T-helper 17 cell (primary cell): ENCODE data around the gene AP3S1. TPM values are rescaled to one million over a fixed set of nuclear protein-coding genes. Genes with fewer than 3 reads are reported as not detected.
"Not testable (repeated sequence)": the region's sequence is repeated elsewhere in the genome, so short reads cannot be mapped to it uniquely, and the experiment has no call there.

Experiments
- ATAC-seq: fragments of 150-1000 bp; cut with Tn5 transposase; 2 replicates; pipeline ENCODE4 v1.10.0; 2021; ENCODE audit warnings: mild to moderate bottlenecking, moderate library complexity
- DNase-seq, 3 donors: peaks; one replicate each; pipeline versions ENCODE4 v3.0.0 to v3.0.0-alpha.2; 2020 to 2021
- H3K9me3 ChIP-seq: one replicate; pipeline ENCODE4 v1.7.0; 2013; ENCODE audit warnings: low read length, mild to moderate bottlenecking; ENCODE audit not compliant: control insufficient read depth, poor library complexity, severe bottlenecking
- H3K27ac Mint-ChIP-seq: one replicate; pipeline ENCODE4 v1.8.0; 2022; ENCODE audit warnings: mild to moderate bottlenecking, moderate library complexity, mixed read lengths
- H3K27me3 Mint-ChIP-seq: one replicate; pipeline ENCODE4 v1.8.0; 2022; ENCODE audit warnings: mixed read lengths
- H3K36me3 Mint-ChIP-seq: one replicate; pipeline ENCODE4 v1.8.0; 2022; ENCODE audit warnings: low read depth, mixed read lengths
- H3K4me1 Mint-ChIP-seq: one replicate; pipeline ENCODE4 v1.8.0; 2022; ENCODE audit warnings: mild to moderate bottlenecking, mixed read lengths
- H3K4me3 Mint-ChIP-seq: one replicate; pipeline ENCODE4 v1.8.0; 2022; ENCODE audit warnings: mild to moderate bottlenecking, moderate library complexity, mixed read lengths
- total RNA-seq, 4 donors: library from RNA in 2 of 4; stranded (reverse) in 2 of 4; gene quantifications; one replicate each; pipeline ENCODE4 v1.2.3 and lab custom pipeline; 2022 to 2026

Gene AP3S1
- total RNA-seq (10 to 100 TPM; 44.5 to 45.0 TPM), total RNA-seq (lab: John Stamatoyannopoulos, UW) (24.3 to 36.5 reads per million in 2 donors)

DNA sequence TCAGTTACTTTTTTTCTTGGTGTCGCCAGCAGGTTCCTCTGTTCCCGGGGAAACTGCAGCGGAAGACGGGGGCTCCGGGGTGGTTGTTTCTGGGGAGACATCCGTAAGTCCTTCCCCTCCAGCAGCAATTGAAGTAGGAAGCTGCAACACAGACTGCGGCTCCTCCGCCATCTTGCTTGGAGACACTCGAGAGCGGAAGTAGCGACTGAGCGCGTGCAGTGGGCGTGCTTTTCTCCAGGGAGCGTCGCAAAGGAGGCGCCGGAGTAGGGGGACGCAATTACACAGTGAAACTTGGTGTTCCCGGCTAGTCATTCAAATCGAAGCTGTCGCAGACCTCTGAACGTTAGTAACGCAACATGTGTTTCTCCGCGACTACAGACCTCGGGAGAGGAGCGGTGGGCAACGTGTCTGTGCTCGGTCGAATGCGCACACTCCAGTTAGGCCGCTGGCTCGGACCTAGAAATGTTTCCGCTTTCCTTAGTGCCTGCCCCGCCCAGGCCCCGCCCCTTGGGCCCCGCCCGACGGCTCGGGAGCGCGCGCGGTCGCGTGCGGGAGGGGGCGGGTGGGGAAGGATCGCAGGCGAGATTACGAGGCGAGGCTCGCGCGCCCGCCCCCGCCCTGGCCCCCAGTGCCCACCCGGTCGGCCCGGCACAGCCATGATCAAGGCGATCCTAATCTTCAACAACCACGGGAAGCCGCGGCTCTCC, at the start of gene AP3S1, which contains the start of gene ATG12:
AP3S1 (plus strand) TSS at position 554 of the 707 bp plus-strand sequence; CDS start at position 657, 103 bp downstream.
ATG12 (minus strand) TSS at position 184 of the 707 bp plus-strand sequence; CDS start at position 171, 13 bp downstream.
- no peaks in the 10 kb centered on the region for H3K36me3 Mint-ChIP-seq
- H3K27ac Mint-ChIP-seq, result peak within 1 kb of the TSS; percentile 99
- DNase-seq (peak; percentile 83 to 87 (median 87)), ATAC-seq (peak; percentile 90)
- H3K4me3 Mint-ChIP-seq, result peak within 1 kb of the TSS; percentile 98
- no peaks in the 10 kb centered on the region for H3K9me3 ChIP-seq
- H3K27me3 Mint-ChIP-seq, result no peaks in the 10 kb centered on the region
- peaks cover 32% of the 10 kb centered on the region for H3K4me1 Mint-ChIP-seq

DNA sequence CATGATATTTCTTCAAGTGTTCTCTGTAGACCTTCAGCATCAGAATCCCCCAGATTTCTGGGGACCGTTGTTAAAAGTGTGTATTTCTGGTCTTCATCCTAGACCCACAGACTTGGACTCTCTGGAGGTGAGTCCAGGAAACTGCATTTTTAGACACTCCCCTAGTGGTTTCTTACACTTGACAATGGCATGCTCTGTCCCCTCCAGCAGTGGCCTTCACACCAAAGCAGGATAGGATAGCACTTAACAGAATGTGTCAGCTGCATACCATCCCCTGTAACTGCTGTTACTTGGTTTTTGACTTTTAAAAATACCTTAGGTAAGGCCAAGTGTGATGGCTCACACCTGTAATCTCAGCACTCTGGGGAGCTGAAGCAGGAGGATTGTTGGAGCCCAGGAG, 46.0 kb upstream of the AP3S1 start:
- H3K4me3 Mint-ChIP-seq, result no peak overlapping the region
- H3K36me3 Mint-ChIP-seq, result peaks cover 4% of the 10 kb centered on the region
- DNase-seq (no peak), ATAC-seq (no peak)
- no peak overlapping the region for H3K27ac Mint-ChIP-seq
- no peaks in the 10 kb centered on the region for H3K9me3 ChIP-seq
- H3K27me3 Mint-ChIP-seq, result peaks cover 61% of the 10 kb centered on the region
- no peaks in the 10 kb centered on the region for H3K4me1 Mint-ChIP-seq

DNA sequence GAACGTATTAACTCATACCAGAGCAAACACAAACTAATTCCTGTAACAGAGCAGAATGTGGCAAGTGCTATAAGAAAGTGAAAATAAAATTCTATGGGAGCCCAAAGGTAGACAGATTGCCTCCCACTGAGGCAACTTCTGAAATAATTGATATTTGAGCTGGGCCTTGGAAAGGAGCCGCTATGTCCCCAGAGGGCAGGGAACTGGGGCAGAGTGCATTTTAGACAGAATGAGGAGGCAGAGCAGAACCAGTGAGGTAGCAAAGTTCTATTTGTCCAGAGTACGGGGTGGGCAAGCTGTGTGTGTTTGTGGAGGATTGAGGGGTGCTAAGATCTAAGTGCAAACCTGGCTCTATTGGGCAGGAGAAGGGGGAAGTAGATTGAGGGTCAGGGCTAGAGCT, 45.1 kb upstream of the AP3S1 start:
- no peaks in the 10 kb centered on the region for H3K4me1 Mint-ChIP-seq
- H3K27me3 Mint-ChIP-seq, result peaks cover 54% of the 10 kb centered on the region
- no peaks in the 10 kb centered on the region for H3K9me3 ChIP-seq
- H3K27ac Mint-ChIP-seq, result no peak overlapping the region
- ATAC-seq (no peak), DNase-seq (no peak)
- peaks cover 4% of the 10 kb centered on the region for H3K36me3 Mint-ChIP-seq
- no peak overlapping the region for H3K4me3 Mint-ChIP-seq

DNA sequence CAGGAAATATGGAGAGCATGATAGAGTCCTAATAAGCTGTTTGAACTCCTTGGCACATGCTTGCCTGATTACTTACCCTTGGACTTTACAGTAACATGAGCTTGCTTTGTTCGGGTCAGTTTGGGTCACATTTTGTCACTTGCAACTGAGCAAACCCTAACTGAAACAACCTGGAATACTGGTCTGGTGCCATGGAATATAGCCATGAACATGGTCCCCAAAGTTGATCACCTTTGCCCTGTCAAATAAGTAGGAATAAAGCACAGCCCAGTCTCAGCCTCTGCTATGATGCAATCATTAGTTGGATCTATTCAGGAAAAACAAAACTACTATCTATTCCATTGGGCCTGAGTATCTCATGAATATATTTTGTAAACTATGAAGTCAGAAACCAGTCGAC, 43.5 kb upstream of the AP3S1 start:
- H3K36me3 Mint-ChIP-seq, result no peaks in the 10 kb centered on the region
- no peak overlapping the region for H3K4me3 Mint-ChIP-seq
- DNase-seq (no peak), ATAC-seq (no peak)
- no peaks in the 10 kb centered on the region for H3K9me3 ChIP-seq
- H3K4me1 Mint-ChIP-seq, result no peaks in the 10 kb centered on the region
- H3K27me3 Mint-ChIP-seq, result peaks cover 55% of the 10 kb centered on the region
- H3K27ac Mint-ChIP-seq, result no peak overlapping the region

DNA sequence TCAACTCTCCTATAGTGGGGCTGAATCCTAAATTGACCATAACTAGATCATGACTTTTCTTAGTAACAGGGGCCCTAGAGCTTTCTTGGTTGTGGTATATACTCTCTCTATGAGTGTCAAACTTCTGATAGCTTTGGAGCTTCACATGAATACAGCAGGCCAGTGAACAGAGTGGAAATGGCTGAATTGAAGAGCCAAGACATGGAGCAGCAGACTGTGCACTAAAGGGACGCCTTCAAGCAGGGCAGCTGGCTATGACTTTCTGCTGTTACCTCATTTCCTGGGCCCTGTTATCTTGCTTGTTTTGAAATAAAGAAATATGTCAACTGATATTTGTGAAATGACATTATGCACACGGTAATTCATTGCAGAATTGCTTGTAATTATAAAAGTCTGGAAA, 41.6 kb upstream of the AP3S1 start:
- DNase-seq (no peak), ATAC-seq (no peak)
- Mint-ChIP-seq H3K27me3 (peaks cover 41% of the 10 kb centered on the region), H3K4me3 (no peak overlapping the region), H3K27ac (no peak overlapping the region), H3K4me1 (no peaks in the 10 kb centered on the region), H3K36me3 (no peaks in the 10 kb centered on the region)
- H3K9me3 ChIP-seq, result no peaks in the 10 kb centered on the region

DNA sequence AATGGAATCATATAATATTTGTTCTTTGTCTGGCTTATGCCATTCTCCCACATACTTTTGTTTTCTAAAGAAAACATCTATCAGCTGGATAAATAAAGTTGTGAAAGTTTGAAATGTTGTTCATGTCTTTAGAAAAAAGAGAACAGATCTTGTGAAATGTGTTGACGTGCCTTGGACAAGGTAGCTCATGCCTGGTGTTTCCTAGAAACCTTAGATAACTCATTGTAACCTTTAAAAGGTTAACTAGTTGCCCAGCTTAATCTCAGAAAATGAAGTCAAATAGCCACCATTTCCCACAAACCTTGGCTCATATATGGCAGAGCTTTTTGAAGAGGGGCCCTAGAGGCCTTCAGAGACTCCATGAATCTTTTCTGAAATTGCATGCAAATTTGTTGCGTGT, 40.6 kb upstream of the AP3S1 start:
- H3K4me3 Mint-ChIP-seq, result no peak overlapping the region
- H3K9me3 ChIP-seq, result no peaks in the 10 kb centered on the region
- ATAC-seq (no peak), DNase-seq (no peak)
- no peaks in the 10 kb centered on the region for H3K4me1 Mint-ChIP-seq
- H3K36me3 Mint-ChIP-seq, result no peaks in the 10 kb centered on the region
- peaks cover 41% of the 10 kb centered on the region for H3K27me3 Mint-ChIP-seq
- no peak overlapping the region for H3K27ac Mint-ChIP-seq

DNA sequence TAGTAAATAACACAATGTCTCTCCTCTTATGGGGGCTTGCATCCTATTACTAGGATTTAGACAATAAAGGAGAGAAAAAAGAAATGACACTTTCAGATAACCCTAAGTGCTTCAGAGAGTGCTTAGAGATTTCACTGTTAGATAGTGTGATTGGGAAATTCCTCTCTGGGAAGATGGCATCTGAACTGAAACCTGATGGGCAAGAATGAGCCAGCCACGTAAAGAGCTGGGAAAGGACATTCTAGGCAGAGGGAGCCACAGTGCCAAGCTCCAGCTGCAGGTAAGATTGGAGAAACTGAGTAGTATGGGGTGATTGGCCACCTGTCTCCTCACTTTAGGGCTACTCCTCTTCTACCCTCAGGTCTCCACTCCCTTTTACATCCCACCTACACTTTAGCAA, 39.8 kb upstream of the AP3S1 start:
- Mint-ChIP-seq H3K4me1 (no peaks in the 10 kb centered on the region), H3K36me3 (no peaks in the 10 kb centered on the region), H3K4me3 (no peak overlapping the region), H3K27me3 (peaks cover 36% of the 10 kb centered on the region), H3K27ac (no peak overlapping the region)
- ATAC-seq, result no peak
- no peak for DNase-seq
- H3K9me3 ChIP-seq, result no peaks in the 10 kb centered on the region

DNA sequence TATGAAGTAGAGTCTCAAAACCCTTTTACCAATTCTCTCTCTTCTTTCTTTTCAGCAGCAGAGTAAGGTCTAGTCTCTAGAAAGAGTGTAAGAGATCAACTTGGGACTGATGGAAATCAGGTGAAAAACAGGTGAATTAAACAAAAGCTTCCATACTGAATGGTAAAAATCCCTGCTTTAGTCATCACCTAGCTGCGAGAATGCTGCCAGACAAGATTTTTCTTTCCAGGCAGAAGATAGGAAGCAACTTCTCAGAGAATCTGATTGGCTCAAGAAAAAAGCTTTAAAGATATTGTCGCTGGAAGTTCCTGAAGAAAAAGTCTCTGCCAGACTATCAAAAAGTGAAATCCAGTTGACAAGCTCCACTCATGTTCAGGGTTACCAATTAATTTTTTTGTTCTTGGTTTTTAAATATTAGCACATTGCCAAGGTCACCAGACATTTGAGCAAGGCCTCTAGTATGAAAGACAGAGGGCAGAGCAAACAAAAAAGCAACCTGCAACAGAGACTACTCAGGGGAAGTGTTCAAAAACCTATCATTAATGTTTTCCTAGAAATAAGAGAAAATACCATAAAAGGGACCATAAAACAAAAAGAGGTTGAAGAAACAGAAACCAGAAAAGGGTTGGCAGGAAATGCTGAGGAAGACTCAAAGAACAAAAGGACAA, 34.6 kb upstream of the AP3S1 start:
- no peak overlapping the region for H3K27ac Mint-ChIP-seq
- peaks cover 24% of the 10 kb centered on the region for H3K27me3 Mint-ChIP-seq
- H3K4me1 Mint-ChIP-seq, result no peaks in the 10 kb centered on the region
- DNase-seq (no peak), ATAC-seq (no peak)
- H3K9me3 ChIP-seq, result no peaks in the 10 kb centered on the region
- no peaks in the 10 kb centered on the region for H3K36me3 Mint-ChIP-seq
- no peak overlapping the region for H3K4me3 Mint-ChIP-seq

DNA sequence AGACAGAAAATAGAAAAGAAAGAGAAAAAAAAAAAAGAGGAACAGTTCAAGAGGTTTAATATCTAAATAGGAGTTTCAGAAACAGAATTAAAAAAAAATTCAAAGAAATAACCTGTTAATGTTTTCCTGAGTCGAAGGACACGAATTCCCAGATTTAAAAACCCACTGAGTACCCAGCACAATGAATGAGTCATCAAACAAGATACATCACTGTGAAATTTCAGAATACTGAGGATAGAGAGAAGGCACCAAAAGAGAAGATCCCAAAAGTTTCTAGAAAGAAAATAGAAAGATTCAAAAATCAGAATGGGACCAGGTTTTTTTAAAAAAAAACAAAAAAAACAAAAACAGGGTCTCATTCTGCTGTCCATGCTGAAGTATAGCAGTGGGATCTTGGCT, 34.1 kb upstream of the AP3S1 start:
- ATAC-seq (no peak), DNase-seq (no peak)
- no peak overlapping the region for H3K27ac Mint-ChIP-seq
- H3K4me1 Mint-ChIP-seq, result no peaks in the 10 kb centered on the region
- no peak overlapping the region for H3K4me3 Mint-ChIP-seq
- H3K9me3 ChIP-seq, result no peaks in the 10 kb centered on the region
- H3K36me3 Mint-ChIP-seq, result no peaks in the 10 kb centered on the region
- peaks cover 25% of the 10 kb centered on the region for H3K27me3 Mint-ChIP-seq

DNA sequence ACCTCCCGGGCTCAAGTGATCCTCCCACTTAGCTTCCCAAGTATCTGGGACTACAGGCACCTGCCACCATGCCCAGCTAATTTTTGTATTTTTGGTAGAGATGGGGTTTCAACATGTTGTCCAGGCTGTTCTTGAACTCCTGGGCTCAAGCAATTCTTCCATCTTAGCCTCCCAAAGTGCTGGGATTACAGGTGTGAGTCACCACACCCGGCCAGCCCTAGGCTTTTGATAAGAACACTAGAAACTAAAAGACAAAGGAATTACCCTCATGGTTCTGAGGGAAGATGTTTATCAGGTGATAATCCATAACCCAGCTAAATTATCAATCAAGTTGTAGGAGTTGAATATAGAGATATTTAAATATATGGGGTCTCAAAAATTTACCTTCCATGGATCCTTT, 33.7 kb upstream of the AP3S1 start:
- not testable (repeated sequence) for H3K9me3 ChIP-seq, DNase-seq, H3K36me3 Mint-ChIP-seq, ATAC-seq, H3K27ac Mint-ChIP-seq, H3K4me1 Mint-ChIP-seq, H3K4me3 Mint-ChIP-seq
- H3K27me3 Mint-ChIP-seq, result peaks cover 24% of the 10 kb centered on the region

DNA sequence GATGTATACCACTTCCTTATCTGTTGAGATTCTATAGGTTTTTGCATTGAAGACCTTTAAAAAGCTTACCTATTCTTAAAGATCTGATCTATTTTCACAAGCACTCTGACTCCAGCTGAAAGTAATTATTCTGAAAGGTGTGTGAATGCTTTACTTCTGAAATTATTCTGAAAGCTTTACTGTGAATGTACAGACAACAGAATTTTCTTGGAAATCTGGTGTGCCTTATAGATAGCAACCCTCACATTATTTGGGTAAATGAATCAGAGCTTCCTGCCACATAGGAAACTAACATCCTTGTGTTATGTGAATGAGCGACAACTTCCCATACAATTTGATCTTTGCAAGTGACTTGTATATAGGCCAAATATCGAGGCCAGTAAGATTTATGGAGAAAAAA, 31.8 kb upstream of the AP3S1 start:
- peaks cover 40% of the 10 kb centered on the region for H3K27me3 Mint-ChIP-seq
- no peak overlapping the region for H3K27ac Mint-ChIP-seq
- no peak for ATAC-seq
- H3K4me3 Mint-ChIP-seq, result no peak overlapping the region
- no peaks in the 10 kb centered on the region for H3K36me3 Mint-ChIP-seq
- H3K9me3 ChIP-seq, result no peaks in the 10 kb centered on the region
- H3K4me1 Mint-ChIP-seq, result peaks cover under 1% of the 10 kb centered on the region
- DNase-seq, result no peak

DNA sequence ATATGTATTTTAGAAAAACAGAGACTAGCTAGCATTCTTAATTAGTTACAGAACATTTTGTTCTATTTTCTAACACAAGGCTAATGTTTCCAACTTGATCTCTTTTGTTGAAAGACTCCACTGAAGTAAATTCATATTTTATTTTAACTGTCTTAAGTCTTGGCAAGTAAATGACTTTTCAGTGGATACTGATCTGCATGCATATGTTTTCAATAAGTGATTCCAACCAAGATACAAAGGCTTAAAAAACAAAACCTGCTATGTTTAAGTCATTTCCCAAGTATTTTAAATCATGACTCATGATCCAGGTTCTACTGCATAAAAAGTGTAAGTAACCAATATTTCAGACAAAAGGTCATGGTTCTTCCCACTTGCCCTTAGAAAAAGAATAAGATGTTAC, 31.0 kb upstream of the AP3S1 start:
- H3K27me3 Mint-ChIP-seq, result peaks cover 48% of the 10 kb centered on the region
- H3K4me3 Mint-ChIP-seq, result no peak overlapping the region
- DNase-seq (no peak), ATAC-seq (no peak)
- H3K9me3 ChIP-seq, result no peaks in the 10 kb centered on the region
- H3K4me1 Mint-ChIP-seq, result peaks cover 6% of the 10 kb centered on the region
- H3K27ac Mint-ChIP-seq, result no peak overlapping the region
- peaks cover 3% of the 10 kb centered on the region for H3K36me3 Mint-ChIP-seq

DNA sequence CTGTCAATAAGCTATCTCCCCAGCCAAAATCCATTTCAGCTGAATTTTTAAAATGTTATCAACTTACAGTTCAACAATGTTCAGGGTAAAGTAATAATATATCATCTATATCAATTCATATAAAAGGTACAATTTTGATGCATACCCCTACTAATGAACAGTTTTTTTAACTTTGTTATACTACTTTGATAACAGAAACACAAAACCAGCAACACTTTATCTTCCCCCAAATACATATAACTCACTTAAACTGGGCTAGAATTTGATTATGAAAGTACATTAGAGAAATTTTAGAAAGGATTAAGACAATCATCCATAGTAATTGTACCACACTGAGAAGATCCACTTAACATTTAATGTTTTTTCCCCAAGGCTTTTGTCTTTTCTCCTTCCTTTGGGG, 30.3 kb upstream of the AP3S1 start:
- no peak for ATAC-seq
- Mint-ChIP-seq H3K36me3 (peaks cover 3% of the 10 kb centered on the region), H3K4me3 (no peak overlapping the region), H3K4me1 (peaks cover 10% of the 10 kb centered on the region), H3K27me3 (peaks cover 52% of the 10 kb centered on the region), H3K27ac (no peak overlapping the region)
- no peaks in the 10 kb centered on the region for H3K9me3 ChIP-seq
- DNase-seq, result no peak

DNA sequence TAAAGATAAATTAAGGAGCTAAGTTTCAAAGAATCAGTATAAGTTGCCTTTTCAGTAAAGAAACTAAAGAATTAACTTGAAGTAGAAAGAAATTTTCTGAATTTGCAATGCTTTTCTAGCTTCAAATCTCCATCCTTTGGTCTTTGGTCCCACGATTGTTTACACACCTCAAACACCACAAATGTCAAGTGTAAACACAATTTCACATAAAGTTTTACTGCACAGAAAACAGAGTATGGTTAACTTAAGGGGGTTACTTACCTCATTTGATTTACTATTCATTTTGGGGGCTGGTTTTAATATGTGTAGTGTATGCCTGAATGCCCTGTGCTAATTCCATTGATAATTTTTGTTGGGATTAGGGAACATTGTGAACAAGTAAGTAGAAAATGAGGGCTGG, 29.4 kb upstream of the AP3S1 start:
- Mint-ChIP-seq H3K4me3 (no peak overlapping the region), H3K27ac (no peak overlapping the region), H3K36me3 (peaks cover 3% of the 10 kb centered on the region), H3K4me1 (peaks cover 15% of the 10 kb centered on the region), H3K27me3 (peaks cover 62% of the 10 kb centered on the region)
- DNase-seq (no peak), ATAC-seq (no peak)
- H3K9me3 ChIP-seq, result no peaks in the 10 kb centered on the region
